SK-N-MC (cell line): Measurements from ENCODE around the gene EPHA8.

ENCODE experiments used
- EZH2 ChIP-seq: fragments of 200-600 bp; sonication (generic); IDR thresholded peaks from one replicate; pipeline ENCODE4 v1.6.1; 2017; ENCODE audit warnings: antibody characterized with exemption
- FOXP2 ChIP-seq: optimal IDR thresholded peaks from 2 replicates; pipeline ENCODE3; 2011; ENCODE audit warnings: mild to moderate bottlenecking, moderate library complexity; ENCODE audit not compliant: insufficient read depth; ENCODE audit errors: extremely low read length, control extremely low read depth
- POLR2AphosphoS5 ChIP-seq: IDR thresholded peaks from 2 replicates; pipeline ENCODE4 v1.6.1; 2012; ENCODE audit warnings: mild to moderate bottlenecking, low read depth, low read length, borderline replicate concordance

- TF ChIP-seq POLR2AphosphoS5, result no peak
- TF ChIP-seq FOXP2, result no peak
- no peak for TF ChIP-seq EZH2
Measured at GRCh38 chr1:22521692-22522091, 41.6 kb upstream of the EPHA8 start.
